ENCODE results near the gene CD7.

- TF ChIP-seq, protein P1, sequence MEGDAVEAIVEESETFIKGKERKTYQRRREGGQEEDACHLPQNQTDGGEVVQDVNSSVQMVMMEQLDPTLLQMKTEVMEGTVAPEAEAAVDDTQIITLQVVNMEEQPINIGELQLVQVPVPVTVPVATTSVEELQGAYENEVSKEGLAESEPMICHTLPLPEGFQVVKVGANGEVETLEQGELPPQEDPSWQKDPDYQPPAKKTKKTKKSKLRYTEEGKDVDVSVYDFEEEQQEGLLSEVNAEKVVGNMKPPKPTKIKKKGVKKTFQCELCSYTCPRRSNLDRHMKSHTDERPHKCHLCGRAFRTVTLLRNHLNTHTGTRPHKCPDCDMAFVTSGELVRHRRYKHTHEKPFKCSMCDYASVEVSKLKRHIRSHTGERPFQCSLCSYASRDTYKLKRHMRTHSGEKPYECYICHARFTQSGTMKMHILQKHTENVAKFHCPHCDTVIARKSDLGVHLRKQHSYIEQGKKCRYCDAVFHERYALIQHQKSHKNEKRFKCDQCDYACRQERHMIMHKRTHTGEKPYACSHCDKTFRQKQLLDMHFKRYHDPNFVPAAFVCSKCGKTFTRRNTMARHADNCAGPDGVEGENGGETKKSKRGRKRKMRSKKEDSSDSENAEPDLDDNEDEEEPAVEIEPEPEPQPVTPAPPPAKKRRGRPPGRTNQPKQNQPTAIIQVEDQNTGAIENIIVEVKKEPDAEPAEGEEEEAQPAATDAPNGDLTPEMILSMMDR (IDR thresholded peaks at IDR 0.05) = no peak
- TF ChIP-seq TAF1 (IDR thresholded peaks at IDR 0.05; ENCODE audit: borderline replicate concordance, low read depth, low read length) = no peak
Measured at GRCh38 chr17:82304826-82305726, 12.3 kb downstream of the CD7 start.

All from SK-N-SH (cell line).